PC-3 (cell line): ENCODE results near the gene PXK.

Experiments used
- EZH2 ChIP-seq: fragments of 300-600 bp; sonication (generic); IDR thresholded peaks from one replicate; pipeline ENCODE4 v1.6.1; 2017; ENCODE audit warnings: antibody characterized with exemption, mild to moderate bottlenecking, low read length; ENCODE audit not compliant: unreplicated experiment
- TF ChIP-seq, protein P1 (sequence below): fragments of 300-600 bp; sonication (generic); conservative IDR thresholded peaks from 2 replicates; pipeline ENCODE4 v1.5.1; 2017; ENCODE audit warnings: antibody characterized with exemption, low read depth, mild to moderate bottlenecking, low read length

DNA sequence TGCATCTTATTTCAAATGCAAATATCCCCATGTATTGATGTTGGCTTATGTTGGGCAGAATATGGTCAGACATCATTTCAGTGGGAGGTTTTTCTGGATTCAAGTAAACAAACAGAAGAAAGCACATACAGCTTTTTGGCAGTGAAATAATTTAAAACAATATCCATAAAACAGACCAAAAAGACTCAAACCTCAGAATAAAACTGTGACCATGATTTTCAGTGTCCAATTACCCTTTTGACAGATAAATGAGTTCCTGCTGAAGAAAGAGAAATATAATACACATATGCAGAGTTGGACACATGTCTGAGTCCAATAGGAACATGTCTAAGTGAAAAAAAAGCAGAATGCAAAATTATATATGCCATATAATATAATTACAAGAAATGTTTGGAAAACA, 39.1 kb downstream of the PXK start:
- TF ChIP-seq, protein P1, sequence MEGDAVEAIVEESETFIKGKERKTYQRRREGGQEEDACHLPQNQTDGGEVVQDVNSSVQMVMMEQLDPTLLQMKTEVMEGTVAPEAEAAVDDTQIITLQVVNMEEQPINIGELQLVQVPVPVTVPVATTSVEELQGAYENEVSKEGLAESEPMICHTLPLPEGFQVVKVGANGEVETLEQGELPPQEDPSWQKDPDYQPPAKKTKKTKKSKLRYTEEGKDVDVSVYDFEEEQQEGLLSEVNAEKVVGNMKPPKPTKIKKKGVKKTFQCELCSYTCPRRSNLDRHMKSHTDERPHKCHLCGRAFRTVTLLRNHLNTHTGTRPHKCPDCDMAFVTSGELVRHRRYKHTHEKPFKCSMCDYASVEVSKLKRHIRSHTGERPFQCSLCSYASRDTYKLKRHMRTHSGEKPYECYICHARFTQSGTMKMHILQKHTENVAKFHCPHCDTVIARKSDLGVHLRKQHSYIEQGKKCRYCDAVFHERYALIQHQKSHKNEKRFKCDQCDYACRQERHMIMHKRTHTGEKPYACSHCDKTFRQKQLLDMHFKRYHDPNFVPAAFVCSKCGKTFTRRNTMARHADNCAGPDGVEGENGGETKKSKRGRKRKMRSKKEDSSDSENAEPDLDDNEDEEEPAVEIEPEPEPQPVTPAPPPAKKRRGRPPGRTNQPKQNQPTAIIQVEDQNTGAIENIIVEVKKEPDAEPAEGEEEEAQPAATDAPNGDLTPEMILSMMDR, result no peak
- no peak for TF ChIP-seq EZH2
